NK-92 (cell line): ENCODE measurements around the gene RPGRIP1L.

Source experiments
- DNase-seq: peaks from one replicate; lab custom pipeline; 2025; ENCODE audit not compliant: unreplicated experiment; lab: John Stamatoyannopoulos, UW

The RPGRIP1L gene

GRCh38 chr16:53559270-53559951 lies 144.2 kb downstream of the RPGRIP1L start:
- DNase-seq: no peak

DNA sequence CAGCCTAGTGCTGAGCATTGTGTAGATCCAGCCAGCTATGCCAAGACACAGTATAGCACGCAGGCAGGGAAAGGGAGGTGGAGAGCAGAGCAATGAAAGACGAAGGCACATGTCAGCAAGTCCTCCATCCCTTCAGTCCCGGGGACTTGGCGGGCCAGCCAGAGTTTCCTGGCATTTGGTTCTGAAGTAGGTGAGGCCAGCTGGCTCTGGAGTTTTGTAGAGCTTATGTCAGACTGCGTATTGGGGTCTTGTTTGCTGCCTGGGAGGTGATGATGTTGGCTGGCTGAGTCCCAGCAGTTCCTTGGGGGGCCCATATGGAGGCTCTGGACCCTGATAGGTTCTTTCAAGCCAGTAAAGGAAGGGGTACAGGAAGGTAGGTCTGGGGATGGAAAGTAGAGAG lies 144.9 kb downstream of the RPGRIP1L start:
- DNase-seq: no peak

- DNase-seq: no peak
These were observed 147.1 kb downstream of the RPGRIP1L start for GRCh38 chr16:53556521-53556920.

GRCh38 chr16:53549970-53550690 lies 153.5 kb downstream of the RPGRIP1L start:
- DNase-seq: no peak
